HG02884 (cell line): ENCODE measurements around the gene CHMP4A.
A peak's percentile ranks its signal among the peaks of the same experiment; 100 is the strongest.

Experiments used
- ATAC-seq: cut with Tn5 transposase; IDR thresholded peaks from one replicate; pipeline ENCODE4 v1.9.1; 2021; ENCODE audit warnings: mild to moderate bottlenecking, moderate library complexity; ENCODE audit not compliant: unreplicated experiment

CHMP4A gene

GRCh38 chr14:24212924-24213865 is at the start of gene CHMP4A:
CHMP4A (minus strand) TSS chr14:24213488; CDS start chr14:24213439, 49 bp downstream.
- peak; percentile 71 for ATAC-seq

- ATAC-seq: no peak
Observed at GRCh38 chr14:24261969-24262327, 48.7 kb upstream of the CHMP4A start.

GRCh38 chr14:24261256-24261968 is 48.1 kb upstream of the CHMP4A start:
- no peak for ATAC-seq

- no peak for ATAC-seq
Observed at GRCh38 chr14:24260780-24261157, 47.5 kb upstream of the CHMP4A start.

- no peak for ATAC-seq
Observed at GRCh38 chr14:24260026-24260779, 46.9 kb upstream of the CHMP4A start.

GRCh38 chr14:24259282-24260025 is 46.2 kb upstream of the CHMP4A start:
- no peak for ATAC-seq

- ATAC-seq: no peak
Observed at GRCh38 chr14:24258548-24259265, 45.4 kb upstream of the CHMP4A start.

- ATAC-seq: no peak
Observed at GRCh38 chr14:24258119-24258518, 44.8 kb upstream of the CHMP4A start.

- no peak for ATAC-seq
Observed at GRCh38 chr14:24256960-24257359, 43.7 kb upstream of the CHMP4A start.

- no peak for ATAC-seq
Observed at GRCh38 chr14:24255931-24256711, 42.8 kb upstream of the CHMP4A start.

GRCh38 chr14:24255438-24255837 is 42.1 kb upstream of the CHMP4A start:
- ATAC-seq: no peak

GRCh38 chr14:24254630-24255392 is 41.5 kb upstream of the CHMP4A start:
- no peak for ATAC-seq

GRCh38 chr14:24253936-24254335 is 40.6 kb upstream of the CHMP4A start:
- no peak for ATAC-seq

GRCh38 chr14:24252289-24253124 is 39.2 kb upstream of the CHMP4A start:
- ATAC-seq: no peak

GRCh38 chr14:24251880-24252288 is 38.6 kb upstream of the CHMP4A start:
- ATAC-seq: no peak

GRCh38 chr14:24250354-24250753 is 37.1 kb upstream of the CHMP4A start:
- ATAC-seq: no peak

- ATAC-seq: no peak
Observed at GRCh38 chr14:24249230-24250021, 36.1 kb upstream of the CHMP4A start.
